Natural killer cell (primary cell): ENCODE results near the gene TANGO2. TPM values are rescaled to one million over a fixed set of nuclear protein-coding genes. Genes with fewer than 3 reads are reported as not detected.

Experiments used
- ATAC-seq, 3 donors: fragments of 150-1000 bp in 2 of 3; fragments of 200-7000 bp in 1 of 3; cut with Tn5 transposase; 1 replicate in 1 of 3; 2 replicates in 2 of 3; pipeline ENCODE4 v1.10.0; 2021; ENCODE audit warnings: mild to moderate bottlenecking in 2 of 3, moderate library complexity in 2 of 3
- DNase-seq, 2 donors: peaks; one replicate each; pipeline versions ENCODE4 v3.0.0 to v3.0.0-alpha.2; 2013 to 2021; ENCODE audit warnings: mixed read lengths in 1 of 2
- H3K27ac ChIP-seq: one replicate; pipeline ENCODE4 v1.5.1; 2013; ENCODE audit warnings: mild to moderate bottlenecking, low read length
- H3K27me3 ChIP-seq: one replicate; pipeline ENCODE4 v1.6.1; 2013; ENCODE audit warnings: low read length; ENCODE audit not compliant: control insufficient read depth, insufficient read depth
- H3K36me3 ChIP-seq: one replicate; pipeline ENCODE4 v1.6.1; 2013; ENCODE audit warnings: low read length; ENCODE audit not compliant: control insufficient read depth, insufficient read depth
- H3K4me1 ChIP-seq: one replicate; pipeline ENCODE4 v1.6.1; 2013; ENCODE audit warnings: low read length; ENCODE audit not compliant: control insufficient read depth, insufficient read depth
- H3K4me3 ChIP-seq: one replicate; pipeline ENCODE4 v1.5.1; 2013; ENCODE audit warnings: low read length
- H3K9me3 ChIP-seq: one replicate; pipeline ENCODE4 v1.6.1; 2013; ENCODE audit warnings: low read length; ENCODE audit not compliant: control insufficient read depth, insufficient read depth
- H3K27ac Mint-ChIP-seq, 2 donors: one replicate each; pipeline ENCODE4 v1.8.0; 2022; ENCODE audit warnings: mild to moderate bottlenecking in 2 of 2, mixed read lengths in 2 of 2, moderate library complexity in 1 of 2
- H3K27me3 Mint-ChIP-seq, 2 donors: one replicate each; pipeline ENCODE4 v1.8.0; 2022; ENCODE audit warnings: low read depth in 2 of 2, mixed read lengths in 2 of 2
- H3K36me3 Mint-ChIP-seq: one replicate; pipeline ENCODE4 v1.8.0; 2022; ENCODE audit warnings: mixed read lengths
- H3K4me1 Mint-ChIP-seq, 2 donors: one replicate each; pipeline ENCODE4 v1.8.0; 2022; ENCODE audit warnings: mixed read lengths in 2 of 2
- H3K4me3 Mint-ChIP-seq: one replicate; pipeline ENCODE4 v1.8.0; 2022; ENCODE audit warnings: mild to moderate bottlenecking, moderate library complexity, mixed read lengths
- H3K9me3 Mint-ChIP-seq, 2 donors: one replicate each; pipeline ENCODE4 v1.8.0; 2022; ENCODE audit warnings: mixed read lengths in 2 of 2
- CTCF ChIP-seq: fragments of 200-600 bp; IDR thresholded peaks from one replicate; pipeline ENCODE4 v1.8.0; 2022; ENCODE audit warnings: antibody characterized with exemption
- WGBS: methylation state at CpG from one replicate; pipeline ENCODE4 v1.1.7; 2013; ENCODE audit warnings: missing lambda C conversion rate; ENCODE audit not compliant: insufficient coverage; 5-methylcytosine and 5-hydroxymethylcytosine counted together
- intact Hi-C: fragments of 100-400 bp; cut with micrococcal nuclease; formaldehyde crosslinking; loops from one replicate; pipeline ENCODE4 v1.14.2; 2022
- total RNA-seq, 4 donors: library from RNA; stranded (reverse); fragments of 120-200 nt in 1 of 4; gene quantifications; one replicate each; pipeline versions ENCODE4 v1.2.3 to v1.2.4, GENCODE V29; 2013 to 2022

The TANGO2 gene
- total RNA-seq, 3 donors from 2014 or later (not counting 1 experiment from before 2014, with no cell fraction given), result 33.3 to 53.0 (median 46.2) TPM

DNA sequence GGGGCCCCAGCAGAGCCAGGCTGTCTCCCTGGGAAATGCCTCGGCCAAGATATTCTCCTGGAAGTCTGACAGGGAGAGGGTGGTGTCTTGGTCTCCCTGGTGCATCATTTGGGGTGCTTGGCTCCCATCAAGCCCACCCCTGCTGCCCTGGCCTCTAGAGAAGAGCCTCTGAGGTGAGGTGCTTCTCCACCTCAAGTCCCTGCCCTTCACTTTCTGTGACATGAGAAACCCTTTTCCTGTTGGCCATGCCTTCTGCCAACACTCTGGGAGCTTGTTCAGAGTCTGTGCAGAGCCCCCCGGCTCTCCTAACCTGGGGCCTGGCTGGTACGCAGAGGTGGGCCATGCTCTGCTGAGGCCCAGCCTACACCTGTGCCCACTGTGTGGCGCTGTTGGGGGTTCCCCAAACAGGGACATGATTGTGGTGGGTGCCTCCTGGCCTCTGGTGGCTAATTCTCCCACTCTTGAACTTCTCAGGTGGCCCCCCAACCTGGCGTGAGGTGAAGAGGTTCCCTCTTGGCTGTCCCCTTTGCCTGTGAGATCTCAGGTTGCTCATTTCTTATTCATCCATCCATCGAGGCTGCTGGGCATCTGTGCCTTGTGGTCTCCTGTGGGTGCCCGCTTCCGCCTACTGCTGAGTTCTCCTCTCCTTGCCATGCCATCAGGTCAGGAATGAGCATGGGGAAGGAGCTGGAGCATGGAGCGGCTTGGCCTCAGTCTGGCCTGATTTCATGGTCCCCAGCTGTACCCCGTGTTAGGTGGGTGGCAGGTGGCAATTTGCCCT, 40.0 kb downstream of the TANGO2 start:
- intact Hi-C loops, result no loop called here
- 96% methylated on average over 10 of the region's 10 CpGs for WGBS
- Mint-ChIP-seq H3K4me3 (no peak overlapping the region), H3K36me3 (no peaks in the 10 kb centered on the region), H3K27ac (peak overlapping the region in 1 of 2 donors; percentile 35), H3K4me1 (peaks cover 31 to 34% of the 10 kb centered on the region in 2 donors), H3K9me3 (no peaks in the 10 kb centered on the region), H3K27me3 (no peaks in the 10 kb centered on the region)
- Histone ChIP-seq H3K36me3 (peaks cover 53% of the 10 kb centered on the region), H3K9me3 (no peaks in the 10 kb centered on the region), H3K27me3 (no peaks in the 10 kb centered on the region), H3K4me1 (peaks cover 21% of the 10 kb centered on the region), H3K27ac (no peak overlapping the region), H3K4me3 (no peak overlapping the region)
- no peak for TF ChIP-seq CTCF
- DNase-seq (peak in 1 of 2 donors; percentile 49), ATAC-seq (no peak)

DNA sequence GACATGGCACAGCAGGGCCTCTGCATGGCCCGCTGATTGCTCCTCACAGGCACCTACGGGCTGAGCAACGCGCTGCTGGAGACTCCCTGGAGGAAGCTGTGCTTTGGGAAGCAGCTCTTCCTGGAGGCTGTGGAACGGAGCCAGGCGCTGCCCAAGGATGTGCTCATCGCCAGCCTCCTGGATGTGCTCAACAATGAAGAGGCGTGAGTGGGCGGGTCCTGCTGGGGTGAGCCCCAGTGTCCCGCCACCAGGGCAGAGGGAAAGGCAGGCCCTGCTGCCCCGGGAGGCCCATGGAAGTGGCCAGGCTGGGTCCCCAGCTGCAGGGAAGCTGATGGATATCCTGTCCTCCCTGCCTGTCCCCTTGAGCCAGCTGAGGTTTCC, 40.6 kb downstream of the TANGO2 start:
- ATAC-seq (no peak), DNase-seq (no peak)
- intact Hi-C loops, result no loop called here
- H3K36me3 Mint-ChIP-seq, result no peaks in the 10 kb centered on the region
- peaks cover 48% of the 10 kb centered on the region for H3K36me3 ChIP-seq
- no peak for TF ChIP-seq CTCF
- no peaks in the 10 kb centered on the region for H3K27me3 Mint-ChIP-seq
- H3K9me3 Mint-ChIP-seq, result no peaks in the 10 kb centered on the region
- H3K4me3 ChIP-seq, result no peak overlapping the region
- peak overlapping the region in 1 of 2 donors; percentile 35 for H3K27ac Mint-ChIP-seq
- no peaks in the 10 kb centered on the region for H3K27me3 ChIP-seq
- no peak overlapping the region for H3K27ac ChIP-seq
- H3K4me1 ChIP-seq, result peaks cover 21% of the 10 kb centered on the region
- WGBS, result 97% methylated on average over 11 of the region's 11 CpGs
- no peaks in the 10 kb centered on the region for H3K9me3 ChIP-seq
- no peak overlapping the region for H3K4me3 Mint-ChIP-seq
- H3K4me1 Mint-ChIP-seq, result peaks cover 31 to 34% of the 10 kb centered on the region in 2 donors

- no peak for DNase-seq
- H3K36me3 ChIP-seq, result peaks cover 46% of the 10 kb centered on the region
- peaks cover 21% of the 10 kb centered on the region for H3K4me1 ChIP-seq
- no peak overlapping the region for H3K4me3 ChIP-seq
- Mint-ChIP-seq H3K36me3 (no peaks in the 10 kb centered on the region), H3K9me3 (no peaks in the 10 kb centered on the region), H3K4me1 (peaks cover 31 to 34% of the 10 kb centered on the region in 2 donors), H3K27ac (peak overlapping the region in 1 of 2 donors; percentile 43), H3K4me3 (no peak overlapping the region), H3K27me3 (no peaks in the 10 kb centered on the region)
- ATAC-seq, result no peak
- intact Hi-C loops, result no loop called here
- H3K27me3 ChIP-seq, result no peaks in the 10 kb centered on the region
- WGBS, result 97% methylated on average over 18 of the region's 18 CpGs
- TF ChIP-seq CTCF, result no peak
- H3K27ac ChIP-seq, result no peak overlapping the region
- H3K9me3 ChIP-seq, result no peaks in the 10 kb centered on the region
These were observed 41.3 kb downstream of the TANGO2 start for GRCh38 chr22:20062043-20062765.
